GM21737 (cell line): ENCODE results near the gene EEF2K.
"Not testable (repeated sequence)": the region's sequence is repeated elsewhere in the genome, so short reads cannot be mapped to it uniquely, and the experiment has no call there.

Experiments
- ATAC-seq: cut with Tn5 transposase; IDR thresholded peaks from one replicate; pipeline ENCODE4 v1.9.1; 2021; ENCODE audit warnings: mild to moderate bottlenecking, moderate library complexity; ENCODE audit not compliant: unreplicated experiment

EEF2K gene

GRCh38 chr16:22207715-22208360, 1.8 kb downstream of the EEF2K start:
- no peak for ATAC-seq

DNA sequence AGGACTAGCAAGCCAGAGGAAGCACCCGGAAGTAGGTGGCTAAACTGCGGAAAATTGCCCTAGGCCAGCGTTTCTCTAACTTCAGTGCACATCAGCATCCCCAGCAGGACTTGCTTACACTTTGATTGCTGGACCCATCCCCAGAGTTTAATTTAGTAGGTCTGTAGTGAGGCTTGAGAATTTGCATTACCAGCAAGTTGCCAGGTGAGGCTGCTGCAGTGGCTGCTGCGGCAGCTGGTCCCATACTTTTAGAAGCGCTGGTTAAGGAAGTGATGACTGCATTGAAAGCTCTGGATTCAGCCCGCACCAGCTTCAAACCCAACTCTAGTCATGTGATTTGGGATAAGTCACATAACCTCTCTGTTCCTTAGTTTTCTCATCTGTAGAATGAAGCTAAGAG, 4.2 kb downstream of the EEF2K start:
- ATAC-seq: no peak

DNA sequence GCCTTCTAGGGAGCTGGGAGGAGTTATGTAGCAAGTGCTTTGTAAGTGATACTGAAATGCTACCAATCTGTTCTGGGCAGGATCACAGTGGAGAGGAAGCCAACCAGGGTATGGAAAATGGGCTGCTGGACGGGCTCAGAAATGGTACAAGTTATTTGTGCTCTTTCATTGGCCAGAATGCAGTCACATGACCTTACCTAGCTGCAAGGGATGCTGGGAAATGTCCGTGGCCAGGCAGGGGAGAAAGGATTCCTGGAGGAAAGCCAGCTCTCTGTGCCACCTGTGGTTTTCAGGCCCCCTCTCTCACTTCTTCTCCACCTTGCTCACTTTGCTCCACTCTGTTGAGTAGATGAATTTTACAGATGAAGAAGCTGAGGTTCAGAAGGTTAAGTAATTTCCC, 4.8 kb downstream of the EEF2K start:
- ATAC-seq: no peak

DNA sequence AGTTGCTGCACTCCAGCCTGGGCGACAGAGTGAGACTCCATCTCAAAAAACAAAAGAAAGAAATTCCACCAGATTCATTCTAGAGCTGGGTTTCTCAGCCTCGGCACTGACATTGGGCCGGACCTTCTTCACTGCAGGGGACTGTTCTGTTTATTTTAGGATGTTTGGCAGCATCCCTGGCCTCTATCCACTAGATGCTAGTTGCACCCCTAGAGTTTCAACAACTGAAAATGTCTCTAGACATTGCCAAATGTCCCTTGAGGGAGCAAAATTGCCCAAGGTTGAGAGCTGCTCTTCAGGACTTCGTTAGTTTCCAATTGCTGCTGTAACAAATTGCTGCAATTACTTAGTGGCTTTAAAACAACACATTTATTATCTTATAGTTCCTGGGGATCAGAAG, 7.2 kb downstream of the EEF2K start:
- ATAC-seq: no peak

GRCh38 chr16:22213801-22214200, 7.7 kb downstream of the EEF2K start:
- ATAC-seq: no peak

GRCh38 chr16:22214402-22214801, 8.3 kb downstream of the EEF2K start:
- ATAC-seq: no peak

DNA sequence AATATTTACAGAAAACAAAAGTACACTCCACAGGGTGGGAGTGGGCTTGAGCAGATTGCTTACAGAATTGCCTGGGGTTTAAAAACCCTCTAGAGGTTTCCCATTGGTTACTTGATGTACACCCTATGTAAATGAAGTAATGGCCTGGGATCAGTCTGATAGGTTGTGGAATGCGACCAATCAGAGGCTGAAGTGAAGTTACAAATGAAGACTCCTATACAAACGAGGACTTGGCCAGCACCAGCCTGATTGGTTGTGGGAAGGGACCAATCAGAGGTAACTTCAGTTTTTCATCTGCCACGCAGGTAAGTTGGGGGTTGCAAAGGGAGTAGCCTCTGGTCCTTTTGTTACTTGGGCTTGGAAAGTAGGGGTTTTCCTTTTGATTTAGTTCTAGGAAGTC, 8.8 kb downstream of the EEF2K start:
- ATAC-seq: no peak

- ATAC-seq: no peak
These were observed 10.2 kb downstream of the EEF2K start for GRCh38 chr16:22216191-22216831.

GRCh38 chr16:22216832-22217225, 10.8 kb downstream of the EEF2K start:
- not testable (repeated sequence) for ATAC-seq

DNA sequence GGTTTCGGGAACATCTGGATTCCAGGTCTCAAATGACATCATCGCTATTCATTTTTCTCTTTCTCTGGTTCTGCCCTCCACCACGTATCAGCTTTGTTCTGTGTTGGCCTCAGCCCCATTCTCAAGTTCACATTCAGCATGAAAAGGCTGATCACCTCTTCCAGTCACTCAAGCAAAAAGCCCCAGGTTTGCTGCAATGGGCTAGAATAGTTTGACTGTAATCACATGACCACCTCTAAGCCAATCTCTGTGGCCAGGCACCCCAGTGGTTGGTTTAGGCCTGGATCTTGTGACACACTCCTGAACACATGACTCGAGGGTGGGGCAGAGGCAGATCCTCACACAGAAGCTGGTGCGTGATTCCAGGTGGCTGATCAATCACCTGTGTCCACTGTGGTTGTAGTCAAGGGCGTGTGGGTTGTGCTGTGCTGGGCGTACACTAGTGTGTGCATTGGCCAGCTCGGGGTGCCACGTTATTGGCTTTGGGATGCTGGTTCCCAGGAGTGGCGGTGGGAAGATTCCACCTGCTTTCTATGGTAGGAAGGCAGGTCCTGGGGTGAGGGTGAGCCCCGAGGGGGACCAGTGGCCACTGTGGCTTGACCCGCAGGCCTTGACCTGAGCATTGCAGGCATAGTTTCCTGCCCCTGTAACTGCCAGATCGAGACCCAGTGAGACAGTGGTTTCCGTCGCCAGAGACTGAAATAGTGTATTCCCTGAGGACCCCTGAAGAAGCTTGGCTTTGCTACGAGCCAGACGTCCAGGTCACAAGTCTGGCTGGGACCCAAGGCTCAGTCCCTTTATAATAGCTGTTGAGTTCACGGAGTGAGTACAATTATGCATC, 12.0 kb downstream of the EEF2K start:
- peak; percentile 62 for ATAC-seq

GRCh38 chr16:22219389-22220068, 13.5 kb downstream of the EEF2K start:
- no peak for ATAC-seq

DNA sequence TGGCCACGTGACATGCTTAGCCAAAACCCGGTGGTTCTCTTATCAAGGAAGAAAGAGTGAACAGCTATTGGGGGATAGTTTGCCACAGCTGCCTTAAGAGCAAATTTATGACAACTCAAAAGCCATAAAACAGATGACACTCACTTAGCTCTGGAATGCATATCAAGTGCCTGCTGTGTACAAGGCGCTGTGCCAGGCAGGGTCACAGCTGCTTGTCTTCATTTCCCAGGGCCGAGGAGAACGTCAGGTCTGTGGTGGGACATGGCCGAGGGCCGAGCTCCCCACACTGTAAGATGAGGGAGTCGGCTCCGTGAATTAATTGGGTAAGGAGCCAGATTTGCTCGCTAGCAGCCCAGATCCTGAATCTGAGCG, 14.0 kb downstream of the EEF2K start:
- ATAC-seq: no peak

DNA sequence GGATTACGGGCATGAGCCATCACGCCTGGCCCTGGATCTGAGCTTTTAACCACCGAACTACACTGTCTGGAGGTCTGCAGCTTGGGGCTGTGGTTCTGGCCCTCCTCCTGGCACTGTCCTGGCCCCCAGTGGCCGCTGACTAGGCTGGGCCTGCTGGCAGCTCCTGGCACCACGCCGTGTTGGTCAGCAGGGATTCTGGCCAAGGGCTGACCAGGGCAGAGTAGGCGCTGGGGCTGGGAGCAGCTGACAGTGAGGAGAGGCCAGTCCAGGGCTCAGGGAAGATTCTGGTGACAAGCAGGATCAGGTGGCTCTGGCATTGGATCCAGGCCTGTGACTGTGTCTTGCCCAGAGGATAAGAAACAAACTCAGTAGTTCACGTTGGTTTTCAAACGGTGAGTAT, 14.6 kb downstream of the EEF2K start:
- no peak for ATAC-seq

DNA sequence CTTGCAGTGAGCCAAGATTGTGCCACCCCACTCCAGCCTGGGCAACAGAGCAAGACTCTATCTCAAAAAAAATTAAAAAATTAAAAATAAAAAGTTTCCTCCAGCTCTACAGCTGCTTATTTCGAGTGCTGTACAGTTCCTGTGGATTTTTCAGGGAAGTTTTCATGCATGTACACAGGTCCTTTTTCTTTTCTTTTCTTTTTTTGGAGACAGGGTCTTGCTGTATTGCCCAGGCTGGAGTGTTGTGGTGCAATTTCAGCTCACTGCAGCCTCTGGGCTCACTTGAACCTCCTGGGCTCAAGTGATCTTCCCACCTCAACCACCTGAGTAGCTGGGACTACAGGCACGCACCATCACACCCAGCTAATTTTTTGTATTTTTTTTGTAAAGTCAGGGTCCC, 15.9 kb downstream of the EEF2K start:
- no peak for ATAC-seq

- no peak for ATAC-seq
These were observed 16.9 kb downstream of the EEF2K start for GRCh38 chr16:22222998-22223397.

GRCh38 chr16:22225060-22225459, 19.0 kb downstream of the EEF2K start:
- ATAC-seq: no peak

GRCh38 chr16:22229889-22230288, 23.8 kb downstream of the EEF2K start:
- ATAC-seq: no peak

DNA sequence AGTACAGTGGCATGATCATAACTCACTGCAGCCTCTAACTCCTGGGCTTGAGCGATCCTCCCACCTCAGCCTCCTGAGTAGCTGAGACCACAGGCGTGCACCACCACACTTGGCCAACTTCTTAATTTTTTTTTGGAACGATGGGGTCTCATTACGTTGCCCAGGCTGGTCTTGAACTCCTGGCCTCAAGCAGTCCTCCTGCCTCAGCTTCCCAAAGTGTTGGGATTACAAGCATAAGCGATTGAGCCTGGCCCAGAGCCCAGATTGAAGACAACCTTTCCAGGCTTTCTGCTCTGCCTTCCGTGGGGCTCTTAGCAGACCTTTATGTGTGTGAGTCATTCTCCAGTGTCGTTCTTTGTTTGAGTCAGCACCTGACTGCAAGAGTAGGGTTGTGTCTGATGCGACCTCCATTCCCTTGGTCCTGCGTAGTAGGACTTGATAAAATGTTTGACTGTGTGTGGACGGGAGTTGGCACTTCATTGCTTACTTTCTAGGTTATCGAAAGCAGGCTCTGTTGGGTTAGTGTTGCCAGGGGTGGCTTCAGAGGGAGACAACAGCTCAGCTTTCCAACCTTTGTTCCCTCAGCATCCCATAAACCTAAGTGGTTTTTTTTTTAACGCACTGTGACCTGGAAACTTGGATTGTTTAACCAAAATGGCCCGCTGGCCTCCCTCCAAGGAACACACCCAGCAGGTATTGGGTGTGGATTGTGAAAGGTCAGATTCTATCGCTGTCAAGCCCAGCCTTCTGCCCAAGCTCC, 26.4 kb downstream of the EEF2K start:
- no peak for ATAC-seq

GRCh38 chr16:22233037-22233372, 26.9 kb downstream of the EEF2K start:
- no peak for ATAC-seq

DNA sequence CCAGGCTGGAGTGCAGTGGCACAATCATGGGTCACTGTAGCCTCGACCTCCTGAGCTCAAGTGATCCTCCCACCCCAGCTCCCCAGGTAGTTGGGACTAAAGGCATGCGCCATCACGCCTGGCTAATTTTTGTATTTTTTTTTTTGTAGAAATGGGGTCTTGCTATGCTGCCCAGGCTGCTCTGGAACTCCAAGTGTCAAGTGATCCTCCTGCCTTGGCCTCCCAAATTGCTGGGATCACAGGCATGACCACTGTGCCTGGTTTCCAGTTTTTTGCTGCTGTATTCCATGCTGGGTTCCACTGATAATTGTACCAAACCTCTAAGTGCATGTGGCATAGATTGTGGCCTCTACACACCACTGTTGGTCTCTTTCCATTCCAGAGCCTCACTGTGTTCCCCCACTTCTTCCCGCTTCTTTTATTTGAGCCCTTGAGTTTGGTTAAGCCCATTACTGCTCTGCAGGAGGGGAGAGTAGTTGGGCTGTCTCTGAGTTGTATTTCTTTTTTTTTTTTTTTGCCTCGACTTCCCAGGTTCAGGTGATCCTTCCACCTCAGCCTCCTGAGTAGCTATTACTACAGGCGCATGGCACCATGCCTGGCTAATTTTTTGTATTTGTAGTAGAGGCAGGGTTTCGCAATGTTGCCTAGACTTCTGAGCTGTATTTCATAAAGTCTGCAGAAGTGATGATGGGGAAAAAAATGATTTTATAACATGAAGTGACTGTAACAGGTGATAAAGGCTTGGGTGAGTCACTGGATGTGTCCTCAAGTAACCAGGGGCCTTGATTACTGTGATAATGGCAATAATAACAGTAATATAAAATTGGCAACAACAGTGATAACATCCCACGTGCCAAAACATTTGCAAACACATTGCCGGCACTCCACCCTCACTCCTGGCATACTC, 30.0 kb downstream of the EEF2K start:
- no peak for ATAC-seq
